GM23338 (cell line): ENCODE measurements around the gene SYNGR3. TPM values are rescaled to one million over a fixed set of nuclear protein-coding genes. Genes with fewer than 3 reads are reported as not detected.
"Not testable (repeated sequence)": the region's sequence is repeated elsewhere in the genome, so short reads cannot be mapped to it uniquely, and the experiment has no call there.

Experiments
- ATAC-seq: fragments of 200-7000 bp; cut with Tn5 transposase; 3 replicates; pipeline ENCODE4 v1.9.1; 2020
- DNase-seq: peaks from one replicate; pipeline ENCODE4 v3.0.0-alpha.2; 2015; ENCODE audit warnings: low spot score
- H2AFZ ChIP-seq: fragments of 200-600 bp; sonication (generic); 2 replicates; pipeline ENCODE4 v1.8.0; 2016; ENCODE audit warnings: antibody characterized with exemption, mild to moderate bottlenecking, moderate library complexity
- H3F3A ChIP-seq: fragments of 200-600 bp; sonication (generic); replicated peaks from 2 replicates; pipeline ENCODE4 v1.8.0; 2017; ENCODE audit warnings: antibody characterized with exemption, mixed run types, low read depth
- H3K27ac ChIP-seq: fragments of 200-600 bp; sonication (generic); 2 replicates; pipeline ENCODE4 v1.6.1; 2016; ENCODE audit warnings: low read depth
- H3K27me3 ChIP-seq: fragments of 200-600 bp; sonication (generic); 2 replicates; pipeline ENCODE4 v1.8.0; 2016; ENCODE audit warnings: mild to moderate bottlenecking, mixed run types, moderate library complexity; ENCODE audit not compliant: insufficient read depth
- H3K36me3 ChIP-seq: fragments of 200-600 bp; sonication (generic); 2 replicates; pipeline ENCODE4 v1.8.0; 2016; ENCODE audit warnings: mild to moderate bottlenecking; ENCODE audit not compliant: insufficient read depth
- H3K4me1 ChIP-seq: fragments of 200-600 bp; sonication (generic); 2 replicates; pipeline ENCODE4 v1.8.0; 2016; ENCODE audit warnings: mild to moderate bottlenecking, moderate library complexity; ENCODE audit not compliant: insufficient read depth
- H3K4me2 ChIP-seq: fragments of 200-600 bp; sonication (generic); 2 replicates; pipeline ENCODE4 v1.7.1; 2017; ENCODE audit warnings: mixed run types
- H3K4me3 ChIP-seq: fragments of 200-600 bp; sonication (generic); 2 replicates; pipeline ENCODE4 v1.6.1; 2016; ENCODE audit warnings: mixed run types
- H3K79me2 ChIP-seq: fragments of 200-600 bp; sonication (generic); replicated peaks from 2 replicates; pipeline ENCODE4 v1.8.0; 2017; ENCODE audit warnings: mild to moderate bottlenecking; ENCODE audit not compliant: insufficient read depth
- H3K9me2 ChIP-seq: fragments of 200-600 bp; sonication (generic); 2 replicates; pipeline ENCODE4 v1.8.0; 2017; ENCODE audit not compliant: insufficient read depth
- H4K20me1 ChIP-seq: fragments of 200-600 bp; sonication (generic); replicated peaks from 2 replicates; pipeline ENCODE4 v1.8.0; 2017; ENCODE audit warnings: mild to moderate bottlenecking; ENCODE audit not compliant: insufficient read depth
- H3K27ac Mint-ChIP-seq: 2 replicates; pipeline ENCODE4 v1.8.0; 2020; ENCODE audit warnings: inconsistent platforms, mild to moderate bottlenecking, moderate library complexity, mixed read lengths
- H3K27me3 Mint-ChIP-seq: 3 replicates; pipeline ENCODE4 v1.8.0; 2022; ENCODE audit warnings: low read depth, mild to moderate bottlenecking, moderate library complexity, mixed read lengths, inconsistent platforms; ENCODE audit not compliant: insufficient read depth, poor library complexity
- H3K36me3 Mint-ChIP-seq: 3 replicates; pipeline ENCODE4 v1.8.0; 2021; ENCODE audit warnings: low read depth, mild to moderate bottlenecking, inconsistent platforms, moderate library complexity, mixed read lengths
- H3K4me1 Mint-ChIP-seq: 3 replicates; pipeline ENCODE4 v1.8.0; 2020; ENCODE audit warnings: mild to moderate bottlenecking, inconsistent platforms, mixed read lengths
- H3K4me3 Mint-ChIP-seq: 3 replicates; pipeline ENCODE4 v1.8.0; 2021; ENCODE audit warnings: moderate library complexity, mild to moderate bottlenecking, inconsistent platforms, mixed read lengths
- H3K9me3 Mint-ChIP-seq: 3 replicates; pipeline ENCODE4 v1.8.0; 2020; ENCODE audit warnings: moderate library complexity, mild to moderate bottlenecking, inconsistent platforms, mixed read lengths
- EZH2 ChIP-seq: fragments of 200-600 bp; sonication (generic); IDR thresholded peaks from one replicate; pipeline ENCODE4 v1.8.0; 2017; ENCODE audit warnings: antibody characterized with exemption, mild to moderate bottlenecking, low read depth; ENCODE audit not compliant: unreplicated experiment
- JUNB ChIP-seq: IDR thresholded peaks from one replicate; pipeline ENCODE4 v1.6.1; 2016; ENCODE audit warnings: antibody characterized with exemption; ENCODE audit not compliant: unreplicated experiment
- ZNF462 ChIP-seq: fragments of 250-450 bp; sonication (Bioruptor Pico); IDR thresholded peaks from 2 replicates; pipeline ENCODE4 v1.5.0; 2020; ENCODE audit warnings: mild to moderate bottlenecking, moderate library complexity
- polyA plus RNA-seq: library from polyadenylated mRNA; unstranded; fragments of >200 nt; fragmentation: Nextera tagmentation; extraction: Ambion mirVana; gene quantifications from 2 replicates; pipeline ENCODE4 v1.2.1, GENCODE V29; 2016
- total RNA-seq: library from RNA; depleted of rRNA; stranded (reverse); fragments of >200 nt; shearing (Covaris generic); gene quantifications from 2 replicates; pipeline ENCODE4 v1.2.3, GENCODE V29; 2014

SYNGR3 gene
- total and polyA plus RNA-seq, 2 experiments from 2014 or later = 45.4 to 77.7 TPM

GRCh38 chr16:2033909-2034695 lies 44.3 kb downstream of the SYNGR3 start:
- H2AFZ ChIP-seq, H3K4me1 Mint-ChIP-seq, H3K36me3 ChIP-seq, H3K27me3 ChIP-seq, H3K36me3 Mint-ChIP-seq, ATAC-seq, H4K20me1 ChIP-seq, H3K4me1 ChIP-seq, H3K27me3 Mint-ChIP-seq, DNase-seq, H3K27ac ChIP-seq, H3K9me3 Mint-ChIP-seq, H3F3A ChIP-seq, H3K4me3 Mint-ChIP-seq, H3K27ac Mint-ChIP-seq, H3K79me2 ChIP-seq, H3K4me3 ChIP-seq, H3K4me2 ChIP-seq, H3K9me2 ChIP-seq: not testable (repeated sequence)

DNA sequence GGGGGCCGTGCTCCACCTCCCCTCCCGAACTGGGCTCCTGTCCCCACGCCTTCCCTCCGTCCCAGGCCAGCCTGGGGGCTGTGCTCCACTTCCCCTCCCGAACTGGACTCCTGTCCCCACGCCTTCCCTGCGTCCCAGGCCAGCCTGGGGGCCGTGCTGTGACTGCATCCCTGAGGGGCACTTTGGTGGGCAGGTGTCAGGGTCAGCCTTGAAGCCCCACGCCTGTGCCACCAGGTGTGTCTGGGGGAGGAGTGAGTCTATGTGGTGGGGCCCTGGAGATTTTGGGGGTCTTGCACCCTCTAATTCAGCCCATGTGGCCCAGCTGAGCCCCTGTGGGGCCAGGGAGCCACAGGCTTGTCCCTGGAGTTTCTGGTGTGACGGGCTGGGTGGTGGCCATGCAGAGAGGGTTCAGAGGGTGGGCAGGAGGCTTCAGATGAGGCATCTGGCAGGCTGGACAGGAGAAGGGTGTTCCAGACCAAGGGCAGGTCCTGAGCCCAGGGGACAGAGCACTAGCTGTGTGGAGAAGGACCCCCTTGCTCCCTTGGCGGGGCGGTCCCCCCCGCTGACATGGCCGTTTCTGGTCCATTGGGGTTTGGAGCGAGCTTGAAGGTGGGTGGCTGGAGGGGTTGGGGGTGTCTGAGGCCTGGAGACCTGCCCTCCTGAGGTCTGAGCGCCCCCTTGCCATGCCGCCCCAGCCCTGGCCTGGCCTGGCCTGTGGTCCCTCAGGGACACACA lies 45.1 kb downstream of the SYNGR3 start:
- no peak overlapping the region for H2AFZ ChIP-seq
- ATAC-seq = no peak

More for the DNA sequence above, 45.1 kb downstream of the SYNGR3 start:
- no peaks in the 10 kb centered on the region for H3K9me2 ChIP-seq
- H3K27ac ChIP-seq = no peak overlapping the region
- H3K4me3 ChIP-seq = no peak overlapping the region
- no peak overlapping the region for H3K4me3 Mint-ChIP-seq
- 0 out of 2 replicates have a peak, but pooled peaks cover 3% of the 10 kb centered on the region for H4K20me1 ChIP-seq
- no peaks in the 10 kb centered on the region for H3K36me3 ChIP-seq
- TF ChIP-seq ZNF462 (CRISPR knock-in tag) (no peak), JUNB (no peak), EZH2 (no peak)
- H3K79me2 ChIP-seq = no peaks in the 10 kb centered on the region
- H3K4me2 ChIP-seq = no peak overlapping the region
- no peaks in the 10 kb centered on the region for H3K4me1 ChIP-seq
- H3K27ac Mint-ChIP-seq = no peak overlapping the region
- peaks cover 12% of the 10 kb centered on the region for H3K27me3 Mint-ChIP-seq
- H3F3A ChIP-seq = no peaks in the 10 kb centered on the region
- H3K9me3 Mint-ChIP-seq = no peaks in the 10 kb centered on the region
- no peak for DNase-seq
- no peaks in the 10 kb centered on the region for H3K36me3 Mint-ChIP-seq
- H3K27me3 ChIP-seq = no peaks in the 10 kb centered on the region
- H3K4me1 Mint-ChIP-seq = peaks cover 8% of the 10 kb centered on the region
